ENCODE results near the gene CD72.

GRCh38 chr9:35612843-35613242 is 5.4 kb downstream of the CD72 start:
- TF ChIP-seq CTCF (conservative IDR thresholded peaks at IDR 0.05): no peak
- no peak for TF ChIP-seq ZFX (IDR thresholded peaks at IDR 0.05)
